ENCODE measurements around the gene ASPHD2. TPM values are rescaled to one million over a fixed set of nuclear protein-coding genes. Genes with fewer than 3 reads are reported as not detected.
"Not testable (repeated sequence)": the region's sequence is repeated elsewhere in the genome, so short reads cannot be mapped to it uniquely, and the experiment has no call there.

ASPHD2 gene
- 2.7 and 3.8 TPM in 2 replicates for total RNA-seq (2014; rRNA removed; shearing (Covaris generic))

GRCh38 chr22:26428515-26429457, at the start of gene ASPHD2:
ASPHD2 (plus strand) TSS chr22:26429260; CDS start chr22:26433616, 4,356 bp downstream.
- DNase-seq (ENCODE audit: low read depth): peak; percentile 71

GRCh38 chr22:26380072-26380830, 48.8 kb upstream of the ASPHD2 start:
- DNase-seq (ENCODE audit: low read depth): no peak

- DNase-seq (ENCODE audit: low read depth): no peak
Observed at GRCh38 chr22:26382782-26383181, 46.3 kb upstream of the ASPHD2 start.

- no peak for DNase-seq (ENCODE audit: low read depth)
Observed at GRCh38 chr22:26383968-26384556, 45.0 kb upstream of the ASPHD2 start.

GRCh38 chr22:26385164-26385563, 43.9 kb upstream of the ASPHD2 start:
- no peak for DNase-seq (ENCODE audit: low read depth)

GRCh38 chr22:26389125-26389524, 39.9 kb upstream of the ASPHD2 start:
- DNase-seq (ENCODE audit: low read depth): no peak

GRCh38 chr22:26391091-26391490, 38.0 kb upstream of the ASPHD2 start:
- no peak for DNase-seq (ENCODE audit: low read depth)

- DNase-seq (ENCODE audit: low read depth): no peak
Observed at GRCh38 chr22:26391623-26392022, 37.4 kb upstream of the ASPHD2 start.

GRCh38 chr22:26393929-26394328, 35.1 kb upstream of the ASPHD2 start:
- no peak for DNase-seq (ENCODE audit: low read depth)

- no peak for DNase-seq (ENCODE audit: low read depth)
Observed at GRCh38 chr22:26394777-26395176, 34.3 kb upstream of the ASPHD2 start.

- no peak for DNase-seq (ENCODE audit: low read depth)
Observed at GRCh38 chr22:26395926-26396325, 33.1 kb upstream of the ASPHD2 start.

- peak; percentile 58 for DNase-seq (ENCODE audit: low read depth)
Observed at GRCh38 chr22:26398741-26399153, 30.3 kb upstream of the ASPHD2 start.

GRCh38 chr22:26399289-26399688, 29.8 kb upstream of the ASPHD2 start:
- DNase-seq (ENCODE audit: low read depth): no peak

- DNase-seq (ENCODE audit: low read depth): peak; percentile 17
Observed at GRCh38 chr22:26401726-26402125, 27.3 kb upstream of the ASPHD2 start.

GRCh38 chr22:26404851-26405421, 24.1 kb upstream of the ASPHD2 start:
- DNase-seq (ENCODE audit: low read depth): no peak

GRCh38 chr22:26406118-26406517, 22.9 kb upstream of the ASPHD2 start:
- peak; percentile 49 for DNase-seq (ENCODE audit: low read depth)

GRCh38 chr22:26408562-26409220, 20.4 kb upstream of the ASPHD2 start:
- not testable (repeated sequence) for DNase-seq (ENCODE audit: low read depth)

GRCh38 chr22:26409719-26410335, 19.2 kb upstream of the ASPHD2 start:
- no peak for DNase-seq (ENCODE audit: low read depth)

- no peak for DNase-seq (ENCODE audit: low read depth)
Observed at GRCh38 chr22:26410386-26410785, 18.7 kb upstream of the ASPHD2 start.

- no peak for DNase-seq (ENCODE audit: low read depth)
Observed at GRCh38 chr22:26414347-26414746, 14.7 kb upstream of the ASPHD2 start.

GRCh38 chr22:26416256-26416655, 12.8 kb upstream of the ASPHD2 start:
- DNase-seq (ENCODE audit: low read depth): no peak
